ENCODE measurements around the gene IKBIP.

- TF ChIP-seq POLR2AphosphoS5 (IDR thresholded peaks at IDR 0.05) (no peak), CTCF (IDR thresholded peaks at IDR 0.05) (no peak), POLR2A (IDR thresholded peaks at IDR 0.05) (no peak), EP300 (IDR thresholded peaks at IDR 0.05) (no peak)
These were observed 64.8 kb downstream of the IKBIP start for GRCh38 chr12:98579835-98580234.

All from sigmoid colon (tissue), 4 donors.